Measurements from ENCODE around the gene CALD1. TPM values are rescaled to one million over a fixed set of nuclear protein-coding genes. Genes with fewer than 3 reads are reported as not detected.

The CALD1 gene
- total RNA-seq, 2 donors from 2014 or later: 307 to 314 TPM

DNA sequence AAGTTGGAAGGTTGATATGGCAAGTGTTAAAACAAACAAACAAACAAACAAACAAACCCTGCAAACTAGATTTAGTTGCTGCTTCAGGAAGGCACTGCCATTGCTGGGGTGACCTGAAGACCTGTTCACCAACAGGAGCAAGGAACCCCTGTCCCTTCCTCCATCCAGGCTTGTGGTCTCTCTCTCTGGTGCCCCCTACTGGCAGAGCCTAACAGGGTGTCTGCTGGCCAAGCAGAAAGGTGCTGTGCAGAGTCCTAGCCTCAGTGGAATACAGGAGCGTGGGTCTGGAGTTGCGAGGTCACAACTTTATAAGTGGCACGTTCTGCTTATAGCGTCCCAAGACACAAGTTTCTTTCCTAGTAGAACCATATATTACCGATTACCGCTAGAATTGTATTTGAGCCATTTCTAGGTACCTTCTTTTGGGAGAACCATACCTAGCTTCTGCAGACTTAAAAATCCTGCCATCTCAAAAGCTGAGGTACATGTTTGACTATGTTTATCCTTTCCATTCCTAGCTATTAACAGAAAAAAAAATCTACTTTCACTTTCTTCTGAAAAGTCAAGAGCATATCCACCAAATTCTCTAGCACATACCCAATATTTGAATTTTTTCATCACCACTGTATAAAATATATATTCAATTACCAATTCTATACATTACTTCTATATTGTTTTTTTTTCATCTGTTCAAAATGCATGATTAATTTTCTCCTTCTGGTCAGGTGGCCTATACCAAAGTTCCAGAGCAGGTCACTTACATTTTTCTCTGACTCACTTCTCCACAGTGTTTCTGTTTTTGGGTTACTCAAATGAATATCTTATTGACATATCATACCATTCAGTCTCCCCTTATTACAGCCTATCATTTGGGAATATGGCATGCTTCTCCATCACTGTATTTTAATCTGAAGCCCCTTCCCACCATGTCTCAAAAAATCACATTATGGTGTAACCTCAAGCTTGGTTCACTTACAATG, 29.1 kb upstream of the CALD1 start:
- intact Hi-C loops (cut with DNase I): loop anchor here (5.0 kb wide), 1 partner anchor 58 kb away; no protein-coding TSS in a partner anchor
- no peak overlapping the region for H3K27ac ChIP-seq
- H3K36me3 ChIP-seq: no peaks in the 10 kb centered on the region
- DNase-seq (ENCODE audit: low spot score): peak; percentile 12
- H3K4me1 ChIP-seq (replicated peaks): no peaks in the 10 kb centered on the region
- 67% methylated on average over 6 of the region's 6 CpGs for WGBS
- H3K9me3 ChIP-seq: no peaks in the 10 kb centered on the region
- no peak for TF ChIP-seq POLR2AphosphoS5 (IDR thresholded peaks at IDR 0.05)
- TF ChIP-seq, protein P1, sequence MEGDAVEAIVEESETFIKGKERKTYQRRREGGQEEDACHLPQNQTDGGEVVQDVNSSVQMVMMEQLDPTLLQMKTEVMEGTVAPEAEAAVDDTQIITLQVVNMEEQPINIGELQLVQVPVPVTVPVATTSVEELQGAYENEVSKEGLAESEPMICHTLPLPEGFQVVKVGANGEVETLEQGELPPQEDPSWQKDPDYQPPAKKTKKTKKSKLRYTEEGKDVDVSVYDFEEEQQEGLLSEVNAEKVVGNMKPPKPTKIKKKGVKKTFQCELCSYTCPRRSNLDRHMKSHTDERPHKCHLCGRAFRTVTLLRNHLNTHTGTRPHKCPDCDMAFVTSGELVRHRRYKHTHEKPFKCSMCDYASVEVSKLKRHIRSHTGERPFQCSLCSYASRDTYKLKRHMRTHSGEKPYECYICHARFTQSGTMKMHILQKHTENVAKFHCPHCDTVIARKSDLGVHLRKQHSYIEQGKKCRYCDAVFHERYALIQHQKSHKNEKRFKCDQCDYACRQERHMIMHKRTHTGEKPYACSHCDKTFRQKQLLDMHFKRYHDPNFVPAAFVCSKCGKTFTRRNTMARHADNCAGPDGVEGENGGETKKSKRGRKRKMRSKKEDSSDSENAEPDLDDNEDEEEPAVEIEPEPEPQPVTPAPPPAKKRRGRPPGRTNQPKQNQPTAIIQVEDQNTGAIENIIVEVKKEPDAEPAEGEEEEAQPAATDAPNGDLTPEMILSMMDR (IDR thresholded peaks at IDR 0.05): peak; percentile 21 to 43 (median 37)
- TF ChIP-seq POLR2A (IDR thresholded peaks at IDR 0.05): no peak
- no peak overlapping the region for H3K4me3 ChIP-seq
- no peaks in the 10 kb centered on the region for H3K27me3 ChIP-seq (replicated peaks; ENCODE audit: insufficient read depth)

- H3K27me3 ChIP-seq (replicated peaks; ENCODE audit: insufficient read depth): no peaks in the 10 kb centered on the region
- intact Hi-C loops (cut with DNase I): loop anchor here (5.0 kb wide), 1 partner anchor 60 kb away; no protein-coding TSS in a partner anchor
- H3K9me3 ChIP-seq: no peaks in the 10 kb centered on the region
- WGBS: 61% methylated on average over 6 of the region's 6 CpGs
- no peak for TF ChIP-seq POLR2A (IDR thresholded peaks at IDR 0.05)
- TF ChIP-seq POLR2AphosphoS5 (IDR thresholded peaks at IDR 0.05): no peak
- TF ChIP-seq, protein P1 (IDR thresholded peaks at IDR 0.05): no peak
- H3K27ac ChIP-seq: no peak overlapping the region
- H3K4me3 ChIP-seq: no peak overlapping the region
- no peak for DNase-seq (ENCODE audit: low spot score)
- H3K4me1 ChIP-seq (replicated peaks): no peaks in the 10 kb centered on the region
- no peaks in the 10 kb centered on the region for H3K36me3 ChIP-seq
These were observed 27.3 kb upstream of the CALD1 start for GRCh38 chr7:134752006-134752760.

DNA sequence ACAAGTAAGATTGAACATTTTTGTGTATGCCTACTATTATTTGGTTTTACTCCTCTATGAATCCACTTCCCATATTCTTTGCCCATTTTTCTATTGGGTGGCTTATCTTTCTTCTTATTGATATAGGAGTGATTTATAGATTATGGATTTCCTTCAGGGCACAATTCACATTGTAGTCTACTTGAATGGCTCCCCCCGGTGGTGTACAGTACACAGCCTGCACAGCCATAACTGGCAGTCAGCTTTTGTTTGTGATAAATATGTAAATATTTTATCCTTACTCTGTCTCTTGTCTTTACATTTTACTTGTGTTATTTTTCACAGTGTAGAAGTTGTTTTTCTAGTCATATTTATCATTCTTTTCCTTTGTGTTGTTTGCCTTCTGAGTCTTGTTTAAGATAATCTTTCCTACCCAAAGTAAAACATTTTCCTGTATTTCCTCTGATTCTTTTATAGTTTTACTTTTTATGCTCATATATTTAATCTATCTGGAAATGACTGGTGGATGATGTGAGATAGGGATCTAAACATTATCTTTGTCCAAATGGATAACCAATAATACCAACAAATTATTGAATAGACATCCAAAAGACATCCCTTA, 23.9 kb upstream of the CALD1 start:
- intact Hi-C loops (cut with DNase I): no loop called here
- H3K4me3 ChIP-seq: no peak overlapping the region
- H3K36me3 ChIP-seq: no peaks in the 10 kb centered on the region
- no peaks in the 10 kb centered on the region for H3K4me1 ChIP-seq (replicated peaks)
- no peak overlapping the region for H3K27ac ChIP-seq
- H3K9me3 ChIP-seq: no peaks in the 10 kb centered on the region
- DNase-seq (ENCODE audit: low spot score): no peak
- 53% methylated on average over 1 of the region's 1 CpG for WGBS
- no peaks in the 10 kb centered on the region for H3K27me3 ChIP-seq (replicated peaks; ENCODE audit: insufficient read depth)
- TF ChIP-seq POLR2AphosphoS5 (IDR thresholded peaks at IDR 0.05): no peak
- TF ChIP-seq, protein P1 (IDR thresholded peaks at IDR 0.05): peak; percentile 25 to 39 (median 28)
- TF ChIP-seq POLR2A (IDR thresholded peaks at IDR 0.05): no peak

GRCh38 chr7:134757938-134758337, 21.5 kb upstream of the CALD1 start:
- no peak overlapping the region for H3K4me3 ChIP-seq
- DNase-seq (ENCODE audit: low spot score): no peak
- WGBS: 90% methylated on average over 3 of the region's 3 CpGs
- TF ChIP-seq POLR2A (IDR thresholded peaks at IDR 0.05): no peak
- no peak for TF ChIP-seq POLR2AphosphoS5 (IDR thresholded peaks at IDR 0.05)
- TF ChIP-seq, protein P1 (IDR thresholded peaks at IDR 0.05): no peak
- no peak overlapping the region for H3K27ac ChIP-seq
- no peaks in the 10 kb centered on the region for H3K27me3 ChIP-seq (replicated peaks; ENCODE audit: insufficient read depth)
- H3K36me3 ChIP-seq: no peaks in the 10 kb centered on the region
- H3K4me1 ChIP-seq (replicated peaks): no peaks in the 10 kb centered on the region
- H3K9me3 ChIP-seq: no peaks in the 10 kb centered on the region
- intact Hi-C loops (cut with DNase I): no loop called here

Data from prostate gland (tissue), 2 donors.